Right atrium auricular region (tissue), 2 donors: ENCODE measurements around the gene ADGB. TPM values are rescaled to one million over a fixed set of nuclear protein-coding genes. Genes with fewer than 3 reads are reported as not detected.

ENCODE experiments used
- DNase-seq: peaks from one replicate; pipeline ENCODE4 v3.0.0-alpha.2; 2019; ENCODE audit warnings: low spot score
- H3K27ac ChIP-seq, 2 donors: fragments of 200-600 bp; sonication (generic); 1 replicate in 1 of 2; 2 replicates in 1 of 2; pipeline ENCODE4 v1.5.1; 2016 to 2019
- H3K27me3 ChIP-seq, 2 donors: fragments of 200-600 bp; sonication (generic); one replicate each; pipeline versions ENCODE4 v1.5.1 to v1.6.0; 2017 to 2019
- H3K36me3 ChIP-seq: fragments of 200-600 bp; sonication (generic); one replicate; pipeline ENCODE4 v1.5.1; 2016
- H3K4me1 ChIP-seq, 2 donors: fragments of 200-600 bp; sonication (generic); one replicate each; pipeline versions ENCODE4 v1.5.1 to v1.6.0; 2017 to 2019
- H3K4me3 ChIP-seq, 2 donors: fragments of 200-600 bp; sonication (generic); 1 replicate in 1 of 2; 2 replicates in 1 of 2; pipeline ENCODE4 v1.5.1; 2017 to 2019; ENCODE audit warnings: mild to moderate bottlenecking in 1 of 2, moderate library complexity in 1 of 2
- H3K9me3 ChIP-seq, 2 donors: fragments of 200-600 bp; sonication (generic); one replicate each; pipeline ENCODE4 v1.5.1; 2019
- total RNA-seq, 2 donors: library from RNA; depleted of rRNA; stranded (reverse); fragments of >200 nt; gene quantifications; one replicate each; pipeline ENCODE4 v1.1.0, GENCODE V29; 2016
- TF ChIP-seq, protein P1 (sequence below), 2 donors: fragments of 200-600 bp; sonication (generic); IDR thresholded peaks; one replicate each; pipeline ENCODE4 v1.5.1; 2019; ENCODE audit warnings: antibody characterized with exemption in 2 of 2

Gene ADGB
- total RNA-seq, 2 donors from 2014 or later = not detected

DNA sequence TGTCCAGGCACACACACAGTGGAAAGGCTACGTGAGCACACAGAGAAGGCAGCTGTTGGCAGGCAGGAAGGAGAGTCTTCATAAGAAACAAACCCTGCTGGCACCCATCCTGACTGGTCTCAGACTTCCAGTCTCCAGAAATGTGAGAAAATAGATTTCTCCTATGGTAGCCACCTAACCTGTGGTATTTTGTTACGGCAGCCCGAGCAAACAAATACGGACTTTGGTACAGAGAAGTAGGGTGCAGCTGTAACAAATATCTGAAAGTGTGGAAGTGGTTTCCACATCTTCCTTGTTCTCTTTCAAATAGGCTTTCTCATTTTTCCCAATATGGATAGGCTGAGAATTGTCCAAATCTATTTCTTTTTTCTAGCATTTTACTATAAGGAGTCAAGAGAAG, 94.6 kb downstream of the ADGB start:
- no peaks in the 10 kb centered on the region for H3K9me3 ChIP-seq
- TF ChIP-seq, protein P1, sequence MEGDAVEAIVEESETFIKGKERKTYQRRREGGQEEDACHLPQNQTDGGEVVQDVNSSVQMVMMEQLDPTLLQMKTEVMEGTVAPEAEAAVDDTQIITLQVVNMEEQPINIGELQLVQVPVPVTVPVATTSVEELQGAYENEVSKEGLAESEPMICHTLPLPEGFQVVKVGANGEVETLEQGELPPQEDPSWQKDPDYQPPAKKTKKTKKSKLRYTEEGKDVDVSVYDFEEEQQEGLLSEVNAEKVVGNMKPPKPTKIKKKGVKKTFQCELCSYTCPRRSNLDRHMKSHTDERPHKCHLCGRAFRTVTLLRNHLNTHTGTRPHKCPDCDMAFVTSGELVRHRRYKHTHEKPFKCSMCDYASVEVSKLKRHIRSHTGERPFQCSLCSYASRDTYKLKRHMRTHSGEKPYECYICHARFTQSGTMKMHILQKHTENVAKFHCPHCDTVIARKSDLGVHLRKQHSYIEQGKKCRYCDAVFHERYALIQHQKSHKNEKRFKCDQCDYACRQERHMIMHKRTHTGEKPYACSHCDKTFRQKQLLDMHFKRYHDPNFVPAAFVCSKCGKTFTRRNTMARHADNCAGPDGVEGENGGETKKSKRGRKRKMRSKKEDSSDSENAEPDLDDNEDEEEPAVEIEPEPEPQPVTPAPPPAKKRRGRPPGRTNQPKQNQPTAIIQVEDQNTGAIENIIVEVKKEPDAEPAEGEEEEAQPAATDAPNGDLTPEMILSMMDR (IDR thresholded peaks at IDR 0.05) = no peak
- H3K27ac ChIP-seq = no peak overlapping the region
- H3K4me1 ChIP-seq = no peaks in the 10 kb centered on the region
- H3K27me3 ChIP-seq = no peaks in the 10 kb centered on the region
- no peaks in the 10 kb centered on the region for H3K36me3 ChIP-seq
- no peak for DNase-seq
- no peak overlapping the region for H3K4me3 ChIP-seq

DNA sequence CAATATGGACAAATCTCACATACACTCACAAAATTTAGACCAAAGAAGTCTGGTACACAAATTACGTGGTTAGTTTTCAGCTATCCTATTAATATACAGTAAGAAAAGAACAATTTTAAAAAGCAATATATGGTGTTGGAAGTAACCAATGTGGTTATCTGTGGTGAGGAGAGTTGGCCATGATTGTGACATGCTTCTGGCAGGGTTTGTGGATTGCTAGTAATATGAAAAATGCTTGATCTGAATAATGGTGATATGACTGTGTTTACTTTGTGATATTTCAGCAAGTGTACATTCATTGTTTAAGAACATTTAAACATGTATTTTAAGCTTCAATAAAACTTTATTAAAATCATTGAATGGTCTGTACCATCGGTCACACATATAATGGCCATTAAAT, 99.1 kb downstream of the ADGB start:
- no peaks in the 10 kb centered on the region for H3K36me3 ChIP-seq
- no peak overlapping the region for H3K4me3 ChIP-seq
- H3K4me1 ChIP-seq = no peaks in the 10 kb centered on the region
- TF ChIP-seq, protein P1 (IDR thresholded peaks at IDR 0.05) = no peak
- no peaks in the 10 kb centered on the region for H3K9me3 ChIP-seq
- DNase-seq = no peak
- H3K27ac ChIP-seq = no peak overlapping the region
- H3K27me3 ChIP-seq = no peaks in the 10 kb centered on the region

DNA sequence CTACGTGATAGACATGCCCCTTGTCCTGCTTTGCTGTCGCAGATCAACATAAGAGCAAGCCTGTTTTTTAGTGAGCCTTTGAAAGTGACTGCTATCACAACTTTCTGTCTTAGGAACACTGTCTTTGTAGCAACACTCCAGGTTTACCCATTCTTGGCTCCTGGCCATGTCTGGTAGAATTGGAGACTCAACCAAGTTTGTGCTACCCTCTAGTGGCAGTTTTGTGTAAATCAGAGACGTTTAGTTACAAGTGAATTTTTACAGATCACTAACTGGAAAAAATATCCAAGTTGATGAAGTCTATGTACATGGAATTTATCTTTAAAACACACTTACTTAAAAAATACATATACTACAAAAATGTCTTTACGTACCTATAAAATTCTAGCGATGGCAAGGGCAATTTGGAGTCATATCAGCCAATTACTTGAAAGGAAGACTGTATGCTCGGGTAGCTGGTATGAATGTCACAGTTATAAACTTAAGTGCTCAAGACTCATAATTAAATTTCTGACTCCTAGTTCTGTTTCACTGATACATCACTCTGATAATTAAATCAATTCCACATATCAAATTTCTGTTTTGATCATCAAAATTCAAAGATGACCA, 101.4 kb downstream of the ADGB start:
- TF ChIP-seq, protein P1 (IDR thresholded peaks at IDR 0.05) = peak; percentile 68 to 82
- H3K27ac ChIP-seq = no peak overlapping the region
- DNase-seq = peak; percentile 82

GRCh38 chr6:146701632-146702031, 102.9 kb downstream of the ADGB start:
- Histone ChIP-seq H3K9me3 (no peaks in the 10 kb centered on the region), H3K27ac (no peak overlapping the region), H3K4me1 (no peaks in the 10 kb centered on the region), H3K4me3 (no peak overlapping the region), H3K36me3 (no peaks in the 10 kb centered on the region), H3K27me3 (no peaks in the 10 kb centered on the region)
- DNase-seq = no peak
- TF ChIP-seq, protein P1 (IDR thresholded peaks at IDR 0.05) = no peak

More for the DNA sequence above, 101.4 kb downstream of the ADGB start:
- Histone ChIP-seq H3K4me1 (no peaks in the 10 kb centered on the region), H3K9me3 (no peaks in the 10 kb centered on the region), H3K4me3 (no peak overlapping the region), H3K27me3 (no peaks in the 10 kb centered on the region), H3K36me3 (no peaks in the 10 kb centered on the region)

DNA sequence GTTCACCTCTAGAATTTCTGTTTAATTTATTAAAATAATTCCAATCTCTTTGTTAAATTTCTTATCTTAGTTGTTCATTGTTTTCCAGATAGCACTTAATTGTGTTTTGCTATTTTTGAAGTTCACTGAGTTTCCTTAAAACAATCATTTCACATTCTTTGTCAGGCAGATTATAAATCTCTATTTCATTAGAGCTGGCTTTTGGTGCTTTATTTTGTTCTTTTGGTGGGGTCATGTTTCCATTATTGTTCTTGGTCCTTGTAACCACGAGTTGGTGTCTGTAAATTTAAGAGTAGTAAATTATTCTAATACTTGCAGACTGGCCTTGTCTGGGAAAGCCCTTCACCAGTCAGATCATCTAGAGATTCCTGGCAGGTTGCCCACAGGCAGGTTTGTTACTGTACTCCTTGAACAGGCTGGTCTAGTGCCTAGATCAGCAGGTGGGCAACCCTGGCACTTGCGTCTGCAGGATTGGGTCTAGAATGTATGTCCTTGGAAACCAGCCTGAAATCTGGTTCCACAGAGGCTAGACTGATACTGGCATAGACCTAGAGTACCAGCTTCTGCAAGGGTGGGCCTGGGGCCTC, 110.4 kb downstream of the ADGB start:
- H3K27ac ChIP-seq = no peak overlapping the region
- H3K4me3 ChIP-seq = no peak overlapping the region
- DNase-seq = no peak
- TF ChIP-seq, protein P1 (IDR thresholded peaks at IDR 0.05) = no peak
- H3K4me1 ChIP-seq = no peaks in the 10 kb centered on the region
- no peaks in the 10 kb centered on the region for H3K27me3 ChIP-seq
- H3K36me3 ChIP-seq = no peaks in the 10 kb centered on the region
- H3K9me3 ChIP-seq = peaks cover 0 to 11% of the 10 kb centered on the region in 2 donors

DNA sequence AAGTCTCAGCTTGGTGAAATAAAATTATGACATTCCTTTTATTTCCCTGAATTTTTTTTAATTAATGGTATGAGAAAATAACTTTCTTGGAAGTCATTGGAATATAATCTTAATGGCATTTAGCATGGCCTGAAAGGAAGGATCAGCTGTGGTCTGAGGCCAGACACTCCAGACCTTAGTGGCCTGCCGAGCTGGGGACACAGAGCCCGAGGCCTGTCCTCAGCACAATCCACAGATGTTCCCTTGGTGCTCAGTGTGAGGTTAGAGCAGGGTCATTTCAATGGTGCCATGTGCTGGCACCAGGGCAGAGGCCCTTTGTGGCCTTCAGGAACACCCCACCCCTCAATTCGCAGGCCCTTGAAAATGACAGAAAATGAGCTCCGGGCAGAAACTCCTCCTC, 120.6 kb downstream of the ADGB start:
- no peak overlapping the region for H3K27ac ChIP-seq
- no peak overlapping the region for H3K4me3 ChIP-seq
- TF ChIP-seq, protein P1 (IDR thresholded peaks at IDR 0.05) = no peak
- H3K9me3 ChIP-seq = no peaks in the 10 kb centered on the region
- H3K4me1 ChIP-seq = no peaks in the 10 kb centered on the region
- DNase-seq = no peak
- no peaks in the 10 kb centered on the region for H3K27me3 ChIP-seq
- H3K36me3 ChIP-seq = no peaks in the 10 kb centered on the region
